ENCODE measurements around the gene UBL4B.
A peak's percentile ranks its signal among the peaks of the same experiment; 100 is the strongest.

UBL4B gene

GRCh38 chr1:110135246-110135645 lies 23.0 kb downstream of the UBL4B start:
- no peak for TF ChIP-seq EGR1 (IDR thresholded peaks at IDR 0.05)
- no peak for TF ChIP-seq TAF1 (IDR thresholded peaks at IDR 0.05; ENCODE audit: low read depth)
- no peak for TF ChIP-seq NFIC (IDR thresholded peaks at IDR 0.05)
- no peak for TF ChIP-seq ZBTB7A (IDR thresholded peaks at IDR 0.05; ENCODE audit: low read depth)
- TF ChIP-seq TEAD4 (IDR thresholded peaks at IDR 0.05), result no peak
- no peak for TF ChIP-seq RAD21 (IDR thresholded peaks at IDR 0.05; ENCODE audit: low read depth)
- no peak for TF ChIP-seq REST (IDR thresholded peaks at IDR 0.05; ENCODE audit: low read depth)
- TF ChIP-seq YY1 (IDR thresholded peaks at IDR 0.05; ENCODE audit: low read depth), result no peak
- TF ChIP-seq EP300 (IDR thresholded peaks at IDR 0.05; ENCODE audit: borderline replicate concordance), result no peak
- TF ChIP-seq USF1 (IDR thresholded peaks at IDR 0.05), result no peak
- TF ChIP-seq TCF12 (IDR thresholded peaks at IDR 0.05; ENCODE audit: low read depth), result no peak
- TF ChIP-seq FOXM1 (IDR thresholded peaks at IDR 0.05; ENCODE audit: borderline replicate concordance, low read depth), result no peak
- TF ChIP-seq CREB1 (IDR thresholded peaks at IDR 0.05; ENCODE audit: low read depth), result no peak
- no peak for TF ChIP-seq CEBPB (IDR thresholded peaks at IDR 0.05)
- TF ChIP-seq MAX (IDR thresholded peaks at IDR 0.05), result no peak

- no peak for TF ChIP-seq RAD21 (IDR thresholded peaks at IDR 0.05; ENCODE audit: low read depth)
- TF ChIP-seq NFIC (IDR thresholded peaks at IDR 0.05), result no peak
- no peak for TF ChIP-seq FOXM1 (IDR thresholded peaks at IDR 0.05; ENCODE audit: borderline replicate concordance, low read depth)
- no peak for TF ChIP-seq TEAD4 (IDR thresholded peaks at IDR 0.05)
- no peak for TF ChIP-seq CREB1 (IDR thresholded peaks at IDR 0.05; ENCODE audit: low read depth)
- no peak for TF ChIP-seq USF1 (IDR thresholded peaks at IDR 0.05)
- no peak for TF ChIP-seq TAF1 (IDR thresholded peaks at IDR 0.05; ENCODE audit: low read depth)
- no peak for TF ChIP-seq YY1 (IDR thresholded peaks at IDR 0.05; ENCODE audit: low read depth)
- no peak for TF ChIP-seq MAX (IDR thresholded peaks at IDR 0.05)
- TF ChIP-seq EGR1 (IDR thresholded peaks at IDR 0.05), result no peak
- TF ChIP-seq EP300 (IDR thresholded peaks at IDR 0.05; ENCODE audit: borderline replicate concordance), result no peak
- no peak for TF ChIP-seq TCF12 (IDR thresholded peaks at IDR 0.05; ENCODE audit: low read depth)
- no peak for TF ChIP-seq ZBTB7A (IDR thresholded peaks at IDR 0.05; ENCODE audit: low read depth)
- no peak for TF ChIP-seq CEBPB (IDR thresholded peaks at IDR 0.05)
- no peak for TF ChIP-seq REST (IDR thresholded peaks at IDR 0.05; ENCODE audit: low read depth)
Measured at GRCh38 chr1:110135666-110136065, 23.4 kb downstream of the UBL4B start.

GRCh38 chr1:110136911-110137310 lies 24.7 kb downstream of the UBL4B start:
- peak; percentile 89 for TF ChIP-seq USF1 (IDR thresholded peaks at IDR 0.05)
- no peak for TF ChIP-seq TCF12 (IDR thresholded peaks at IDR 0.05; ENCODE audit: low read depth)

GRCh38 chr1:110138956-110139355 lies 26.7 kb downstream of the UBL4B start:
- TF ChIP-seq TEAD4 (IDR thresholded peaks at IDR 0.05), result no peak
- no peak for TF ChIP-seq CREB1 (IDR thresholded peaks at IDR 0.05; ENCODE audit: low read depth)
- TF ChIP-seq CEBPB (IDR thresholded peaks at IDR 0.05), result no peak
- no peak for TF ChIP-seq TAF1 (IDR thresholded peaks at IDR 0.05; ENCODE audit: low read depth)
- no peak for TF ChIP-seq MAX (IDR thresholded peaks at IDR 0.05)
- TF ChIP-seq EGR1 (IDR thresholded peaks at IDR 0.05), result no peak
- no peak for TF ChIP-seq ZBTB7A (IDR thresholded peaks at IDR 0.05; ENCODE audit: low read depth)
- TF ChIP-seq NFIC (IDR thresholded peaks at IDR 0.05), result no peak
- no peak for TF ChIP-seq YY1 (IDR thresholded peaks at IDR 0.05; ENCODE audit: low read depth)
- TF ChIP-seq EP300 (IDR thresholded peaks at IDR 0.05; ENCODE audit: borderline replicate concordance), result no peak
- no peak for TF ChIP-seq RAD21 (IDR thresholded peaks at IDR 0.05; ENCODE audit: low read depth)
- TF ChIP-seq FOXM1 (IDR thresholded peaks at IDR 0.05; ENCODE audit: borderline replicate concordance, low read depth), result no peak
- TF ChIP-seq REST (IDR thresholded peaks at IDR 0.05; ENCODE audit: low read depth), result no peak
- TF ChIP-seq TCF12 (IDR thresholded peaks at IDR 0.05; ENCODE audit: low read depth), result no peak
- no peak for TF ChIP-seq USF1 (IDR thresholded peaks at IDR 0.05)
